GOT3 (cell line): ENCODE results near the gene CCDC34.

Source experiments
- DNase-seq: peaks from one replicate; lab custom pipeline; 2025; ENCODE audit warnings: mixed read lengths; lab: John Stamatoyannopoulos, UW

The CCDC34 gene

GRCh38 chr11:27362749-27363575 is at the start of gene CCDC34:
CCDC34 (minus strand) TSS chr11:27363215; CDS start chr11:27363194, 21 bp downstream.
- peak; percentile 83 for DNase-seq

GRCh38 chr11:27412192-27412691 is 49.2 kb upstream of the CCDC34 start:
- no peak for DNase-seq

GRCh38 chr11:27411328-27411727 is 48.3 kb upstream of the CCDC34 start:
- no peak for DNase-seq

- no peak for DNase-seq
Observed at GRCh38 chr11:27410272-27410671, 47.3 kb upstream of the CCDC34 start.

- DNase-seq: no peak
Observed at GRCh38 chr11:27409742-27410141, 46.7 kb upstream of the CCDC34 start.

GRCh38 chr11:27409049-27409448 is 46.0 kb upstream of the CCDC34 start:
- DNase-seq: no peak

GRCh38 chr11:27408246-27408800 is 45.3 kb upstream of the CCDC34 start:
- no peak for DNase-seq

- no peak for DNase-seq
Observed at GRCh38 chr11:27406498-27407354, 43.7 kb upstream of the CCDC34 start.

- no peak for DNase-seq
Observed at GRCh38 chr11:27405134-27405533, 42.1 kb upstream of the CCDC34 start.

GRCh38 chr11:27404427-27404826 is 41.4 kb upstream of the CCDC34 start:
- no peak for DNase-seq

- DNase-seq: no peak
Observed at GRCh38 chr11:27403195-27403594, 40.2 kb upstream of the CCDC34 start.

GRCh38 chr11:27402450-27402849 is 39.4 kb upstream of the CCDC34 start:
- no peak for DNase-seq

- no peak for DNase-seq
Observed at GRCh38 chr11:27401833-27402316, 38.9 kb upstream of the CCDC34 start.

GRCh38 chr11:27401280-27401832 is 38.3 kb upstream of the CCDC34 start:
- no peak for DNase-seq

GRCh38 chr11:27398400-27398770 is 35.4 kb upstream of the CCDC34 start:
- DNase-seq: no peak

GRCh38 chr11:27397624-27398399 is 34.8 kb upstream of the CCDC34 start:
- no peak for DNase-seq

- no peak for DNase-seq
Observed at GRCh38 chr11:27396259-27396839, 33.3 kb upstream of the CCDC34 start.

GRCh38 chr11:27395556-27396258 is 32.7 kb upstream of the CCDC34 start:
- DNase-seq: no peak

GRCh38 chr11:27394781-27395228 is 31.8 kb upstream of the CCDC34 start:
- no peak for DNase-seq
